22Rv1 (cell line): ENCODE measurements around the gene KRT6A.

Experiments
- H3K27ac ChIP-seq: fragments of 450-650 bp; 2 replicates; pipeline ENCODE4 v1.5.1; 2017
- ZFX ChIP-seq: fragments of 450-650 bp; IDR thresholded peaks from 2 replicates; pipeline ENCODE4 v1.6.1; 2017; ENCODE audit warnings: antibody characterized with exemption, borderline replicate concordance
- TF ChIP-seq, protein P1 (sequence below): fragments of 450-650 bp; IDR thresholded peaks from 2 replicates; pipeline ENCODE4 v1.5.1; 2017; ENCODE audit warnings: mild to moderate bottlenecking

The KRT6A gene

DNA sequence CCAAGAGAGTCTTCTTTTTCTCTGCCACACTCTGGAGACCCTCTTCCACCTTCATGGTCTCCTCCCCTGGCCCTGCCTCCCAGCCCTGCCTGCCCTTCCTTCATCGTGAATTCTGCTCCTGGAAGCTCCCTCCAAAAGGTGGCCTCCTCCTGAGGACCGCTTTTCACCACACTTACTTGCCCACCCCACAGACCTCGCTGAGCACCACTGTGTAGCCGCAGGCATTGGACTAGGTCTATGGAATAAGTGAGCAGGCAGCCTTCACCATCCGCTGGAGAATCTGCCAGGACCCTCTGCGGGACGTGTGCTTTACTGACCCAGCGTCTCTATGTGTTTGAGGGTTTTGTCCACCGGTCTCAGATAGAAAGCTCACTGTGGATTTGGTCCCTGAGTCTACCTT, 36.8 kb upstream of the KRT6A start:
- no peak overlapping the region for H3K27ac ChIP-seq
- no peak for TF ChIP-seq ZFX
- TF ChIP-seq, protein P1, sequence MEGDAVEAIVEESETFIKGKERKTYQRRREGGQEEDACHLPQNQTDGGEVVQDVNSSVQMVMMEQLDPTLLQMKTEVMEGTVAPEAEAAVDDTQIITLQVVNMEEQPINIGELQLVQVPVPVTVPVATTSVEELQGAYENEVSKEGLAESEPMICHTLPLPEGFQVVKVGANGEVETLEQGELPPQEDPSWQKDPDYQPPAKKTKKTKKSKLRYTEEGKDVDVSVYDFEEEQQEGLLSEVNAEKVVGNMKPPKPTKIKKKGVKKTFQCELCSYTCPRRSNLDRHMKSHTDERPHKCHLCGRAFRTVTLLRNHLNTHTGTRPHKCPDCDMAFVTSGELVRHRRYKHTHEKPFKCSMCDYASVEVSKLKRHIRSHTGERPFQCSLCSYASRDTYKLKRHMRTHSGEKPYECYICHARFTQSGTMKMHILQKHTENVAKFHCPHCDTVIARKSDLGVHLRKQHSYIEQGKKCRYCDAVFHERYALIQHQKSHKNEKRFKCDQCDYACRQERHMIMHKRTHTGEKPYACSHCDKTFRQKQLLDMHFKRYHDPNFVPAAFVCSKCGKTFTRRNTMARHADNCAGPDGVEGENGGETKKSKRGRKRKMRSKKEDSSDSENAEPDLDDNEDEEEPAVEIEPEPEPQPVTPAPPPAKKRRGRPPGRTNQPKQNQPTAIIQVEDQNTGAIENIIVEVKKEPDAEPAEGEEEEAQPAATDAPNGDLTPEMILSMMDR: no peak

DNA sequence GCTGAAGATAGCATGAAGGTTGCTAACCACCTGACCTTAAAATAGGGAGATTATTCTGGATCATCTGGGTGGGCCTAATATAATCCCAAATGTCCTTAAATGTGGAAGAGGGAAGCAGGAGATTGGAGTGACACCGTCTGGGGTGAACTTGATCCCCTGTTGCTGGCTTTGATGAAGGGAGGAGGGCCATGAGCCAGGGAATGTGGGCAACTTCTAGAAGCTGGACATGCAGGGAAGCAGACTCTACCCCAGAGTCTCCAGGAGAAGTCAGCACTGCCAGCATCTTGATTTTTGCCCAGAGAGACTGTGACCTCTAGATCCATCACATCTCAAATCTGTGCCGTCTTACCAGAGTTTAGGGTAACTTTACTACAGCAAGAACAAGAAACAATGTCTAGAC, 36.4 kb upstream of the KRT6A start:
- no peak overlapping the region for H3K27ac ChIP-seq
- TF ChIP-seq ZFX: no peak
- TF ChIP-seq, protein P1: no peak

DNA sequence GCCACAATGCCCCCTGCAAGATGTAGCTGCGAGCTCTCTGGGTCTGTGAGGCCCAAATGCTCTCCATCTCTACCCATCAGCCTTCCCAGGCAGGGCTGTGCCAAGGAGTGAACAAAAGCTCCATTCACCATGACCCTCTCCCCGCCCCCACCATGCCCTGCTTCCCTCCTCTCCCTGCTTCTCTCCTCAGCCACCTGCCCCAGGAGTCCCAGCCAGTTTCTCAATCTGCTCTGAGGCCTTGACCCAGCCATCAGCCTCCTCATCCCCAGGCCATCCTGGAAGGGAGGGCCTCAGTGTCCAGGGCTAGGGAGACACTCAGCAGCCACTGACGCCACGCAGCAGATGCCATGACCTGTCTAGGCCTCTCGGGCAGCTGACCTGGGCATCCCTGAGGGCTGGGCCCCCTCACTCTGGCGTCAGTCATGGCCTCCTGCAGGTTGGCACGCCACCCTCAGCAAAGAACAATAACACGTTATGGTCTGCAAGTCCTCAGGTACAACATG, 35.6 kb upstream of the KRT6A start:
- no peak overlapping the region for H3K27ac ChIP-seq
- TF ChIP-seq ZFX: no peak
- TF ChIP-seq, protein P1: no peak

DNA sequence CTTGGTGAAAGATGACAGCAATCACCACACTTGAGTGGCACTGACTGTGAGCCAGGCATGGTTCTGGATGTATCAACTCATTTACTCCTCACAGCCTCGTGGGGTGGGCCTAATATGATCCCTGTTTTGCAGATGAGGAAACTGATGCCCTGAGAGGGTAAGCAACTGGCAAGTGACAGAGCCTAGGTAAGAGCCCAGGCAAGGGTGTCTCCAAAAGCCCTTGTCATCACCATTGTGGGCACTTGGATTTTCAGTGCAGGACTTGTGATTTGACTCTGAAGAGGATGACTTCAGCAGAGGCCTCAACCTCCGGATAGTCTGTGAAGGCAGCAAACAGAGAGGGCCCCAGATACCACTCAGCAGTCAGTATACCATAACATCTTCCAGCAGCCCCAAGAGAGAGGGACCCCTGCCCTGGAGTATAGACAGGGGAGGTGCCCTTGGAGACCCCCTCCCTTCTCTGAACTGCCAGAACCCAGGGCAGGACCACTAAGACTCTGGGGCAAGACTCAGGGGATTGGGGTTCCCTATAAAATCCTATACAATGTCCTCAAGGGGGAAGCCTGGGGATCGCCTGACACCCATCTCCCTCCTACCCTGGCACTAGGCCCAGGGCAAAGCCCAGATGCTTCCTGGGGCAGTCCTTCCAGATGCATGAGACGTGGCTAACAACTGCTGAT, 34.2 kb upstream of the KRT6A start:
- no peak for TF ChIP-seq ZFX
- TF ChIP-seq, protein P1: no peak

DNA sequence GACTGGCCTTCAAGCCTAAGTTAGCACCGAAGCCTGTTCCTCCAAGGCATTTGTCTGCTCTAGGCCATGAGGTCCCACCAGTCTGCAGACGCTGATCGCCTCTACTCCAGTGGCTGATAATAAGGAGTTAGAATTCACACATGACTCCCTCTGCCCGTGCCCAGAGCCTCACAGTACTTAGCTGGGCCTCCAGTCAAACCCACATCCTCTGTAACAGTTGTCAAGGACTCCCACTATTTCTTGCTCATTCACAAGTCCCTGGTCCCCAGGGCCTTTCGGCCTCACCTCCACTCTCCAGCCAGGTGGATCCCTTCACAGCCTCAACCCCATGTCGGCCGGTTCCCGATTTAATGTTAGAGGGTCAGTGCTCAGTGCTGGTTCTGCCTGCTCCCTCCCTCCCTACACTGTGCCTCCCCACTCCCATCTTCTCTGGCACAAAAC, 33.5 kb upstream of the KRT6A start:
- no peak for TF ChIP-seq ZFX
- TF ChIP-seq, protein P1: no peak
- H3K27ac ChIP-seq: no peak overlapping the region

More for the DNA sequence above, 34.2 kb upstream of the KRT6A start:
- no peak overlapping the region for H3K27ac ChIP-seq

DNA sequence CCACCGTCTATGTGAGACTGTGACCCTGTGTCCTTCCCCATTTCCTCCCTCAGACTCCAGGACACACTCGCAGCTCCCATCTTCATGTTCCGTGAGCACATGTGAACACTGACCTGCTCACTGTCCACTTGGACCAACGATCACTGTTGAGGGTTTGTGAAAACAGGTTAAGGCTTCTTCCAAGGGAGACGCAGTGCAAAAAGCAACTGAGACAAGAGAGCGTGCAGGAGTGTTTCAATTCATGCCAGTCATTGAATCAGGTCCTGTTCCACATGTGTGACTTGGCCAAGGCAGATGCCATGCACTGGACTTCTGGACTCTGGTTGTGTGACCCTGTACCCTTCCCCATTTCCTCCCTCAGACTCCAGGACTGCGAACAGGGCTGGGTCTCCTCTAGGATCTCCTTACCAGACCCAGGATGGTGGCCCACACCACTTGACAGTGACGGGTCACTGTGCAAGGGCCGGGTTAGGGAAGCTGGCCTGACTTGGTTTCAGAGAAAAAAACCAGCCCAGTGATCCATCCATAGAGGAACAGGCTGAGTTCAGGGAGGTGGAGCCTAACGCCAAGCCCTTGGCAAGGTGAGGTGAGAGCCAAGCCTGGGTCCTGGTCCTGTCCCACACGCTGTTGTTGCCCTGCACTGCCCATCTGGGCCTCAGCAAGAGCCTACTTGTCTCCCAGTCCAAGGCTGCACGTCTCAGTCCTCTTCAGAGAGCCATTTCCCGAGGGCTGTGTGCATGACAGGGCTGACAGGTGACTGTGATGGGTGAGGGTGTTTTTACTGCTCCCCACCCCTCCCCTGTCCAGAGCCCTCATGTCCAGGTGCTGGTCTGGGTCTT, 32.8 kb upstream of the KRT6A start:
- H3K27ac ChIP-seq: no peak overlapping the region
- TF ChIP-seq, protein P1: no peak
- no peak for TF ChIP-seq ZFX
